HG02642 (cell line): ENCODE results near the gene SHISA8.

Source experiments
- ATAC-seq: cut with Tn5 transposase; IDR thresholded peaks from one replicate; pipeline ENCODE4 v1.9.1; 2021; ENCODE audit warnings: mild to moderate bottlenecking; ENCODE audit not compliant: unreplicated experiment, poor library complexity

The SHISA8 gene

DNA sequence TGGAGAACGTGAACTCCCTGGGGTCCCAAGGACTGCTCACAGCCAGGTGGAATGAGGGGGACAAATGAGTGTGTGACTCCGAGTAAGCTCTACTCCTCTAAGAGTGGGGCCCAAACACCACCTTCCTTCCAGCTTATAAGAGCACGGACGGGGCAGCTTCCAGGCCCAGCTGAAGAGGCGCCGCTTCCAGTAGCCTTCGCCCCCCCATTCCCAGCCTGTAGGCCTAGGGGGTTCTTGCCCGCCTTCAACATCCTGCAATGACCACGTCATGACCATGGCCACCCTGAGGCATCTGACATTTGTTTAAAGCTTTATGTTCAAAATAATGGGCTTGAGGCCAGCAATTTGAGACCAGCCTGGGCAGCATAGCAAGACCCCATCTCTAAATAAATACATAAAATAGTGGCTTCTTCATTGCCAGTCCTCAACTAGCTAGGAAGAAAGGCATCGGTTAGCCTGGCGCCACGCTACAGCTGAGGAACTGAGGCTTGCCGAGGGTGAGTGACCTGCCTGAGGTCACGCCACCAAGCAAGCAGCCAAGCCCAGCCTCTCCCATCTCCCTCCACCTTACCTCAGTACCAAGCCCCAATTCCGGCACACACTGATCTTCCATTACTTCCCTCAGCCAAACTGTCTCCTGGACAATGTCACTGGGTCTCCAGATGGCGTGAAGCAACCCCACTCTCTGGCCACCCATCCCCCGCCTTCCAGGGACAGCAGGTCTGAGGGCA, 19.6 kb upstream of the SHISA8 start:
- ATAC-seq, result no peak

DNA sequence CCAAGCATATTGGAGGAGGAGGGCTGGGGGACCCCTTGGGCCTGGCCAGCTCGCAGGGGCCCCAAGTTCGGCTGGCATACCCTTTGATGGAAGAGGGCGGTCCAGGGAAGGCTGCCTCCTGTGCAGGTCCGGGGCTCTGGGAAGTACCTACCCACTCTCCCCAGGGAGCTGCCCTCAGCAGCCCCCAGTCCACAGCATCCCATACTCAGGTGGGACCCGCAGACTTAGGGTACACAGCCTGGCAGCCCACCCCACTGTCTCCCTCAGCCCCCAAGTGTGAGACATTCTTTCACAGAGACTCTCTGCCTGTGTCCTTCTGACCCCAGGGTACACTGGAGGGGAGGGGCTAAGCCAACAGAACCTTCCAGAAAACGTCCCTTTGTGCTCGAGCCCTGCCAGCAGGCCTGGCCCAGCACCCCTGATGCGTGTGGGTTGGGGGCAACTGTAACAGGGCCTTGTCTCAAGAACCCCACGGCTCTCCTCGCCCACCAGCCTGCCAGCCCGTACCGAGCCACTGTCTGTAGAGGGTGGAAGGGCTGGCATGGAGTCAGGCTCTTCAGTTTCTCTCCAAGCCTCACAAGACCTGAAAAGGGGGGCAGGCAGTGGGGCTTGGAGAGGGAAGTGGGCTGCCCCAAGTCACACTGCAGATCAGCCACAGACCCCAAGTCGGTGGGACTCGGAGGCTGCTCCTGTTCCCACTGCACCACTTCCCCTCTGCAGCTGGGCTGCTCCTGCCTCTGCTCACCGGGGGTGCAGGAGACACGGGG, 18.7 kb upstream of the SHISA8 start:
- no peak for ATAC-seq

- ATAC-seq, result no peak
These were observed 17.5 kb upstream of the SHISA8 start for GRCh38 chr22:41932353-41932752.

GRCh38 chr22:41931701-41932269, 16.9 kb upstream of the SHISA8 start:
- ATAC-seq, result no peak

DNA sequence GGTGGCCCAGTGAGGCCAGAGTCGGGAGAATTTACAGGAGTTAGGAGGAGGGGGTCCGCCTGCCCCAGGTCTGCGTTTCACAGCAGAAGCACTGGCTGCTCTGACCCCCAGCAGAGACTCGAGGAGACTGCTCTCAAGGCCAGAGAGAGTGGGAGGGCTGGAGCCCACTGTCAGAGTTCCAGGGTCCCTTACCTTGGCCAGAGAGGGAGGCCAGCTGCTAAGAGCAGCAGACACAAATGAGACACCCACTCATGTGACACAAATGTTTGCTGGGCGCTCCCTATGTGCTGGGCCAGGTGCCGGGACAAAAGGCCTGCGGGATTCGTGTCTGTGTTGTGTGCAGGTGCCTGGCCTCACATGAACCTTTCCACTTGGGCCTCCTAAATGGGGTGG, 14.5 kb upstream of the SHISA8 start:
- no peak for ATAC-seq

GRCh38 chr22:41928593-41929417, 13.9 kb upstream of the SHISA8 start:
- ATAC-seq, result no peak

DNA sequence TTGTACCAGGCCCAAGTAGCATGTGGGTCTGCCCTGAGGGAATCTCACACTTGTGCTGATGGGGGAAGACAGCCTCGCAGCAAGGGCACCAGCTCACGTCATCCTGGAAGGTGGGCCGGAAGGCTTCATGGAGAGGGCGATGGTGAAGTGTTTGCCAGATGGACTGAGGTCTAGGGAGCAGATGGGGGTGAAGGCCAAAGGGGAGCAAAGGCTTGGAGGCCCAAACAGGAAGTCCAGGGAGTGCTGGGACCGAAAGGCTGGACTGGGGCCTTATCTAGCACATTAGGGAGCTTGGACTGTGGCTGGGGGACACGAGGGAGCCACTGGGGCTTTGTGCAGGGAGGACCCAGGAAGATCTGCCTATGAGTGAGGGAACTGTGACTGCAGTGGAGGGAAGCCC, 12.9 kb upstream of the SHISA8 start:
- no peak for ATAC-seq

DNA sequence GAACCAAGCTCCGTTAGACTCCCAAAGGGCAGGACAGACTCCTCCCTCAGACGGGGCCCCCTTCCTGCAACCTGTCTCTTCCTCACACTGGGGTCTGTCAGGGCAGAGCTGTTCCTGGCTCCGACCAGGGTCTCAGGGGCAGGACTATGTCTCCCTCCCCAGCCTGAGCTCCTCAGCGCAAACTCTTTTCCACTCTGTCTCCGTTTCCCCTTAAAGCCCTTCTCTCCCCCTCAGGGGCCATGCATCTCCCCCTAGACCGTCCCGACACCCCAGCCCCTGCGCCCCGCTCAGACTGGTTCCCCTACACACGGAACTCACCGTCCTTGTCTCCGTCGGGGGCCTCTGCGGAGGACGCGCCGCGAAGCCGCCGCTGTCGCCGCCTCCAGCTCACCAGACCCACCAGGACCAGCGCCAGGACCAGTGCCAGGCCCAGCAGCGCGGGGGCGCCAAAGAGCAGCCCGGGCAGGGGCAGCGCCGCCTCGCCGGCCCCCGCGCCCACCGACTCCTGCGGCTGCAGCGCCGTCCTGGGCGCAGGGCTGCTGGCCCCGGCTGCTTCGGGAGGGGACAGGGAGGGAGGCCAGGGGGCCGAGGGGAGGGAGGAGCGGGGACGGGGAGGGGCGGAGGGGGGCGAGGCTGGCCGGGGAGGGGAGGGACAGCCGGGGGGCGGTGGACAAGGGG, 11.0 kb upstream of the SHISA8 start:
- ATAC-seq, result peak; percentile 36

DNA sequence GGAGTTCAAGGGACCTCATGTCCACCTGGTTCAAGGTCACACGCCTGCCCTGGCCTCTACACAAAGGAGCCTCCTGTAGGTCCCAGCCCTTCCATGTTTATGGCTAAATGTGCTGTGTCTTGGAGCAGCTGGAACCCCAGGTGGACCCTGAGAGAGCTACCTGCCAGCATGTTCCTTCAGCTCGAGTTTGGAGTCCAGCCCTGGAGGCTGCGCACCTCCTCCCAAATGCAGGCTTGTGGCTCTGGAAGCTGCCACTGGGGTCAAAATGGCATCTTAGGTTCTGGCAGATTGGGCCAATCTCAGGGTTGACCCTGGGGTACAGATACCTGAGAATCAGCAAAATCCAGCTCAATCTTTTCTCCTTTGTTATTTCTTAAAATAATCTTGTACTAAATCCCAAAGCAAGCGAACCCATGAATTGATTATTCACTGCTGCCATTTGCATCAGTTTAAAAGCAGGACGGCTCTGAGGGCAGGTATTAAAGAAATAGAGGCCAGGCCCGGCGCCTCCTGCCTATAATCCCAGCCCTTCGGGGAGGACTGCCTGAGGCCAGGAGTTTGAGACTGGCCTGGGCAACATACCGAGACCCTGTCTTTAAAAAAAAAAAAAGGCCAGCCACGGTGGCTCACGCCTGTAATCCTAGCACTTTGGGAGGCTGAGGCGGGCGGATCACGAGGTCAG, 8.9 kb upstream of the SHISA8 start:
- ATAC-seq, result no peak

DNA sequence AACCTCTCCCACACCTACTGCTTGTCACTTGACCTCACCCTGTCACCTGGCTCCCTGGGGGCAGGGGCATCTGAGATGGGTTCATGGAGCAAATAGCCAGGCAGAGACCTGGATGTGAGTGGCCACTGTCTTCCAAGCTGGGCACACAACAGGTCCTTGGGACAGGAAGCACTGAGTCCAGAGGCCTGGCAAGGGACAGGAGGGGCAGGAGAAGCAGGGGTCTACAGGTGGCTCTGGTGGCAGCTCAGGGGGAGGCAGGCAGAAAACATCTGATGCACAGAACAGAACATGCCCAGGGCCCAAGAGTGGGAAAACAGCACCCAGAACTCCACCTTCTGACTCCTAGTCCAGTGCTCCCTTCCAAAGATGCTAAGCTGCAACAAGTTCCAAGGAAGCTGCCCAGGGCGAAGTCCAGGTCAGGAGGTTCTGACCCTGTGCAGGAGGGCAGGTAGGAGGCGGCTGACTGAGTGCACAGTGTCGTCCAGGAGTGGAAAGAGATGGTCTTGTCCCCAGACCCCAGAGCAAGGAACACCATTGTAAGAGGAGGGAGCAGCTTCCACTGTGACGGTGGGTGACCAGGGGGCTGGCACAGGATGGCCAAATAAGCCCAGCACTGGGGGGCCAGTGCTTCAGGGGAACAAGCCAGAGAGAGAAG, 8.2 kb upstream of the SHISA8 start:
- no peak for ATAC-seq

DNA sequence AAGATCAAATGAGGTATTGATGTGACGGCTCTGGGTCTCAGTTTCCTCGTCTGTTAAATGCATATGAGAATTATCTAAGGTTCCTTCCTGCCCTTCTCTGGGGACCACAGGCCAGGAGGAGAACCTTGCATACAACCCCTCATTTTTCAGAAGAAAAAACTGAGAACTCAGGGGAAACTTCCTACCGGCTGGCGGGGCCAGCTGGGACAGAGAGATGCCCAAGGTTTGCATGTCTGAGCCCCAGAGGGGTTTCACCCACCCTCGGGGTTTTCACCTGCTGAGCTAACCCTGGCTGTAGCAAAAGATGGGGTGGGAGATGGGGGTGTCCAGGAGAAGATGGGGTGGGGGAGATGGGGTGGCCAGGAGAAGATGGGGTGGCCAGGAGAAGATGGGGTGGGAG, 7.5 kb upstream of the SHISA8 start:
- ATAC-seq, result no peak

DNA sequence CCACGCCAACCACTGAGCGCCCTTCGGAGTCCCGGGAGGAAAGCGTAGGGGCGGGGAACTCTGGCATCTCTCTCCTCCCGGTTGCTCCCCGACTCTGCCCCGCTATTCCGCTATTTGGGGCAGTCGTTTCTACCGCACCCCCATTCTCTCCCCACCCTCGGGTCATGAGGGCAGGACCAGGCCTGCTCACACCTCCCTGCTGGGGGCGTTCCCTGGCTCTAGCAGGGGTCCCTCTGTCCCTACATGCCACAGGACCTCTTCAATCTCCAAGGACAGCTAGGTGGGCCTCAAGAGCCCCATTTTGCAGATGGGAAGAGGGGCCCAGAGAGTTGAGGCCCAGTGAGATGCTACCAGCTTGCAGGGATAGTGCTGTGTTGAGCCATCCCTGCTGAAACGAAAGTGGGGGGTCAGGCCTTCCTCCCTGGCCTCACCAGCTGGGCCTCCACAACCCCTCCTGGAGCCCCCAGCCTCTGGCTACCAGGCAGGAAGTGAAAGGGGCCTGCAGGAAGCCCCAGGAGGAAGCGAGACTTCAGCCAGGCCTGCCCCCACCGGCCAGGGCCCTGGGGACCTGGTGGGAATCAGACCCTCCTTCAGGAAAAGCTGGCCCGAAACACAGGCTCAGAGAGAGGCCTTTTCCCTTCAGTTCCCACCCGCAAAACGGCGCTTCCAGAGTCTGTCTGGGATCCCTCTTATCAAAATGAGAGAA, 5.5 kb upstream of the SHISA8 start:
- ATAC-seq, result peak; percentile 15

DNA sequence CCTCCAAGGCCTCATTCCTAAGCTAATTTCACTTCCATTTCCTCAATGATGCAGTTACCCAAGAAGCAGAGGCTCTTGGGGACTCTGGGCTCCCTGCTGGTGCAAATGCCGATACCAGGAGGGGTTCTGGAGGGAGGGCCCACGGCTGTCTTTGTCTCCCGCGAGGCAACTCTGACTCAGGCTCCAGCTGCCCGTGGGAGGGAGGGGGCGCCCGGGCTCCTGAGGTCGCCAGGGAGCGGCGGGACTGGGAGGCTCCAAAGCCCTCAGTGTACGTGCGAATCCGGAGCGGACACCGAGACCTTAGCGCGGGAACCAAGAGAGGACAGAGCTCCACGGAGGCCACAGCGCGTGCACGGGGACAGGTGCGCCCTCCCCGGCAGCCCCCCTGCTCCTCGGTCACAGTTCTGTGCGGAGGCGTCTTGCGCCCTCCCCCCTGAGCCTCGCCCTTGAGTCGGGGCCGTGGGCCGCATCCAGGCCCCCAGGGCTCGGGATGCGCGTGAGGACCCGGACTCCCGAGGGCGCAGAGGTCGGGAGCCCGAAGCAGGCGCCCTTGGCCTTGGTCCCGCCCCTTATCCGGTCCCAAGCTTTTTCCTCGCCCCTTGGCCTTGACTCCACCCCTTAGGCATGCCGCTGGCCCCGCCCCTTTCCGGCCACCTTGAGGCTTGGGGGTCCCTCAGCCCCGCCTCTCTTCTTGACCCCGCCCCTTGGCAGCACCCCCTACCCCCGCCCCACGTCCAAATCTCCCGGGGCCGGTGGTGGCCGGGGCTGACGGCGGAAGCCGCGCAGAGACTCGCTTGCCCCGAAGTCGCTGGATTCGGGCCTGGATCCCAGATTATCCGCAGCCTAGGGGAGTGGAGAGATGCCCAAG, 4.7 kb upstream of the SHISA8 start:
- peak; percentile 51 for ATAC-seq

GRCh38 chr22:41917903-41918791, 3.3 kb upstream of the SHISA8 start:
- no peak for ATAC-seq

DNA sequence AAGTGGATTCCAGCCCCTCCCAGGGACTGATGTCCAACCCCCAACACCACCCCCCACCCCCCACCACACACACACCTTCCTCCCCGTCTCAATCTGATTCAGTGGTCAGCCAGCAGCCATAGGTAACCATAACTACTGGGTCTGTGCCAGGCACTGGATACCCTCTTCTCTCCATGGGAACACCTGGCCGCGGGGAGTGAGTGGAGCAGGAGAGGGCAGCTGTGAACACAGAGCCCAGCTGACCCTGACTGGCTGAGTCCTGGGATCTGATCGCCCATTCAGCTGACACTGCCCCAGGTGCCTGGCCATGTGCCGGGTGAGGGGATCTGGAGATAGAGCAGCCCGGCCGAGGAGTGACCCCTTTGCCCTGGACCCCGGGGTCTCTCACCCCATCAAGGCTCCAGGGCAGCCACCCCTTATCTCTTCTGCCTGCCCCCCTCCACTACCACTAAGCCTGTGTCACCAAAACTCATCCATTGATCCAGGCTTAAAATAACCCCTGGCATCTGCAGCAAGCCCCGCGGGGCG, 2.6 kb upstream of the SHISA8 start:
- ATAC-seq, result no peak

DNA sequence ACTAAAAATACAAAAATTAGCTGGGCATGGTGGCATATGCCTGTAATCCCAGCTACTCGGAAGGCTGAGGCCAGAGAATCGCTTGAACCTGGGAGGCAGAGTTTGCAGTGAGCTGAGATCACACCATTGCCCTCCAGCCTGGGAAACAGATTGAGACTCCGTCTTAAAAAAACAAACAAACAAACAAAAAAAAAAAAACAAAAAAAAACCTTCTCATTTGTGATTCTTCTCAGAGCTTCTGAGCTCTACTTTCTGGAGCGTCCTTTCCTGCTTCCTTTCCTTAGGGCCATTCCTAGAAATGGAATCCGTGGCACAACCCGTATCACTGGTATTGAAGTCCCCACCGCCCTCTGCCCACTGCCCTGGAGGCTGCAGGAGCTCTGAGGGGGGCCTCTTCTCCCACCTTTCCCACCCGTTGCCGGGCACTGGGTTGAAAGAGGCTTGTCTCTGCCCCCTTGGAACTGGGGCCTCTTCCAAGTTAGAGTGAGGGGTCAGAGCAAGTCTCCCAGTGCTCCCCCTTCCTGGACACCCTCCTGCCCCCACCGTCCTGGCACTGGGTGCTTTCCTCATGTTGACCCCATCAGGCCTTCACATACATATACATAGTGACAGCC, 2.0 kb upstream of the SHISA8 start:
- no peak for ATAC-seq
